Ishikawa (cell line): ENCODE results near the gene COL23A1.

Source experiments
- MAX ChIP-seq: IDR thresholded peaks from 2 replicates; pipeline ENCODE4 v1.6.1; 2012
- REST ChIP-seq: IDR thresholded peaks from 2 replicates; pipeline ENCODE4 v1.6.1; 2012; ENCODE audit warnings: low read depth, mild to moderate bottlenecking
- TEAD4 ChIP-seq: IDR thresholded peaks from 2 replicates; pipeline ENCODE4 v1.6.1; 2012

GRCh38 chr5:178221853-178222252 is 368.3 kb downstream of the COL23A1 start:
- TF ChIP-seq TEAD4, result no peak
- no peak for TF ChIP-seq REST
- TF ChIP-seq MAX, result no peak
